Endodermal cell (in vitro differentiated cells): ENCODE measurements around the gene SORCS2. TPM values are rescaled to one million over a fixed set of nuclear protein-coding genes. Genes with fewer than 3 reads are reported as not detected.

Source experiments
- DNase-seq: peaks from one replicate; pipeline ENCODE4 v3.0.0-alpha.2; 2017
- H3K27ac ChIP-seq: 2 replicates; pipeline ENCODE4 v1.5.1; 2013; ENCODE audit warnings: mild to moderate bottlenecking, low read depth, low read length, moderate library complexity
- H3K27me3 ChIP-seq: 2 replicates; pipeline ENCODE4 v1.6.1; 2013; ENCODE audit warnings: mild to moderate bottlenecking, low read length, moderate library complexity; ENCODE audit not compliant: insufficient read depth, control insufficient read depth, poor library complexity, severe bottlenecking
- H3K36me3 ChIP-seq: 2 replicates; pipeline ENCODE4 v1.7.0; 2013; ENCODE audit warnings: mild to moderate bottlenecking, low read length, moderate library complexity; ENCODE audit not compliant: control insufficient read depth, insufficient read depth
- H3K4me1 ChIP-seq: one replicate; pipeline ENCODE4 v1.7.0; 2013; ENCODE audit warnings: low read length; ENCODE audit not compliant: control insufficient read depth, insufficient read depth
- H3K4me3 ChIP-seq: 2 replicates; pipeline ENCODE4 v1.5.1; 2013; ENCODE audit warnings: mild to moderate bottlenecking, low read length, moderate library complexity
- H3K9ac ChIP-seq: 2 replicates; pipeline ENCODE4 v1.6.1; 2013; ENCODE audit warnings: mild to moderate bottlenecking, low read length, moderate library complexity; ENCODE audit not compliant: poor library complexity, severe bottlenecking; ENCODE audit errors: extremely low read depth
- H3K9me3 ChIP-seq: 2 replicates; pipeline ENCODE4 v1.6.1; 2013; ENCODE audit warnings: mild to moderate bottlenecking, low read length, moderate library complexity; ENCODE audit not compliant: control insufficient read depth
- H3K27ac Mint-ChIP-seq: 2 replicates; pipeline ENCODE4 v1.8.0; 2020; ENCODE audit warnings: mixed read lengths
- H3K27me3 Mint-ChIP-seq: 2 replicates; pipeline ENCODE4 v1.8.0; 2021; ENCODE audit warnings: mild to moderate bottlenecking, mixed read lengths; ENCODE audit not compliant: insufficient read depth
- H3K36me3 Mint-ChIP-seq: 2 replicates; pipeline ENCODE4 v1.8.0; 2020; ENCODE audit warnings: low read depth, mixed read lengths
- H3K4me1 Mint-ChIP-seq: 2 replicates; pipeline ENCODE4 v1.8.0; 2020; ENCODE audit warnings: mixed read lengths
- H3K4me3 Mint-ChIP-seq: 2 replicates; pipeline ENCODE4 v1.8.0; 2020; ENCODE audit warnings: mild to moderate bottlenecking, moderate library complexity, mixed read lengths
- H3K9me3 Mint-ChIP-seq: 2 replicates; pipeline ENCODE4 v1.8.0; 2020; ENCODE audit warnings: mild to moderate bottlenecking, mixed read lengths
- CTCF ChIP-seq: fragments of 200-600 bp; sonication (generic); conservative IDR thresholded peaks from 2 replicates; pipeline ENCODE4 v1.5.0; 2021; ENCODE audit warnings: antibody characterized with exemption, mild to moderate bottlenecking
- WGBS, 2 experiments: methylation state at CpG; one replicate each; pipeline versions ENCODE4 v1.1.5 to v1.1.7; 2013; ENCODE audit warnings: missing lambda C conversion rate in 2 of 2, mixed read lengths in 1 of 2; ENCODE audit not compliant: insufficient coverage in 1 of 2, insufficient read length in 1 of 2; 5-methylcytosine and 5-hydroxymethylcytosine counted together
- total RNA-seq, 2 donors: library from RNA; stranded (reverse); fragmentation: NEBNext Ultra II Directional in 1 of 2; extraction: Animal tissue kit (Norgen Biotek cat#: 25700) in 1 of 2; gene quantifications; 2 replicates in 1 of 2; 3 replicates in 1 of 2; pipeline ENCODE4 v1.2.1, GENCODE V29; 2021

The SORCS2 gene
- total RNA-seq, 2 donors from 2014 or later, result 1.4 to 1.9 TPM

DNA sequence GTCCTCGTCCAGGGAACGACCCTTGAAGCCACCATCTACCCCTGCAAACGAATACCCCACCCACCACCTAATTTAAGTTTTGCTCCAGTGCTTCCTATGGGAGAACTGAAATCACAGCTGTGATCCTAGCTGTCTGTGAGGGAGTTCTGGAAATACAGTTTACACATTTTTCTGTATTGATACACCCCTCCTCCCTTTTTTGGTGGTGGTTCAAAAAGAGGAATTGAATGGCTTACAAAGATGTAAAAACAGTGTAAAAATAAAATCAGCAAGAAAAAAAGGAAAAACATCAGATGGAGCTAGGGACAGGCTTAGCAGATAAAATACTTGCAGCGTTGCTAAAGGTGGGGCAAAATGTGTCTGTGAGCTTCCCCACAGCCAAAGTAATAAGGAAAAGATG lies 86.6 kb downstream of the SORCS2 start:
- Histone ChIP-seq H3K9ac (no peak overlapping the region), H3K4me3 (no peak overlapping the region), H3K36me3 (no peaks in the 10 kb centered on the region), H3K27me3 (no peaks in the 10 kb centered on the region), H3K9me3 (no peaks in the 10 kb centered on the region), H3K27ac (no peak overlapping the region), H3K4me1 (no peaks in the 10 kb centered on the region)
- no peak overlapping the region for H3K4me3 Mint-ChIP-seq
- H3K4me1 Mint-ChIP-seq, result no peaks in the 10 kb centered on the region
- H3K27ac Mint-ChIP-seq, result no peak overlapping the region
- no peak for DNase-seq
- 81 to 86% methylated on average over 1 to 4 of the region's 4 CpGs for WGBS, 2 experiments
- TF ChIP-seq CTCF, result no peak
- H3K9me3 Mint-ChIP-seq, result no peaks in the 10 kb centered on the region
- H3K36me3 Mint-ChIP-seq, result no peaks in the 10 kb centered on the region
- no peaks in the 10 kb centered on the region for H3K27me3 Mint-ChIP-seq

GRCh38 chr4:7279902-7280301 lies 87.6 kb downstream of the SORCS2 start:
- Mint-ChIP-seq H3K27ac (no peak overlapping the region), H3K4me3 (no peak overlapping the region), H3K27me3 (no peaks in the 10 kb centered on the region), H3K36me3 (no peaks in the 10 kb centered on the region), H3K4me1 (no peaks in the 10 kb centered on the region), H3K9me3 (no peaks in the 10 kb centered on the region)
- H3K4me3 ChIP-seq, result no peak overlapping the region
- DNase-seq, result no peak
- H3K36me3 ChIP-seq, result no peaks in the 10 kb centered on the region
- WGBS, 2 experiments, result 88 to 89% methylated on average over 6 of the region's 6 CpGs
- no peak for TF ChIP-seq CTCF
- no peaks in the 10 kb centered on the region for H3K9me3 ChIP-seq
- H3K27me3 ChIP-seq, result no peaks in the 10 kb centered on the region
- H3K27ac ChIP-seq, result no peak overlapping the region
- no peak overlapping the region for H3K9ac ChIP-seq
- no peaks in the 10 kb centered on the region for H3K4me1 ChIP-seq

GRCh38 chr4:7280926-7281690 lies 88.8 kb downstream of the SORCS2 start:
- no peaks in the 10 kb centered on the region for H3K9me3 Mint-ChIP-seq
- H3K36me3 ChIP-seq, result no peaks in the 10 kb centered on the region
- H3K27ac Mint-ChIP-seq, result no peak overlapping the region
- 85 to 89% methylated on average over 24 of the region's 24 CpGs for WGBS, 2 experiments
- H3K4me1 ChIP-seq, result no peaks in the 10 kb centered on the region
- no peaks in the 10 kb centered on the region for H3K36me3 Mint-ChIP-seq
- H3K4me1 Mint-ChIP-seq, result no peaks in the 10 kb centered on the region
- no peaks in the 10 kb centered on the region for H3K27me3 ChIP-seq
- no peaks in the 10 kb centered on the region for H3K9me3 ChIP-seq
- no peaks in the 10 kb centered on the region for H3K27me3 Mint-ChIP-seq
- no peak for DNase-seq
- H3K4me3 ChIP-seq, result no peak overlapping the region
- H3K4me3 Mint-ChIP-seq, result no peak overlapping the region
- no peak overlapping the region for H3K9ac ChIP-seq
- no peak for TF ChIP-seq CTCF
- peak overlapping the region; percentile 17 for H3K27ac ChIP-seq
